Fibroblast of skin of right quadriceps (primary cell): ENCODE results near the gene FGF12.

ENCODE experiments used
- DNase-seq: peaks from one replicate; pipeline ENCODE4 v3.0.0-alpha.2; 2013

Gene FGF12

DNA sequence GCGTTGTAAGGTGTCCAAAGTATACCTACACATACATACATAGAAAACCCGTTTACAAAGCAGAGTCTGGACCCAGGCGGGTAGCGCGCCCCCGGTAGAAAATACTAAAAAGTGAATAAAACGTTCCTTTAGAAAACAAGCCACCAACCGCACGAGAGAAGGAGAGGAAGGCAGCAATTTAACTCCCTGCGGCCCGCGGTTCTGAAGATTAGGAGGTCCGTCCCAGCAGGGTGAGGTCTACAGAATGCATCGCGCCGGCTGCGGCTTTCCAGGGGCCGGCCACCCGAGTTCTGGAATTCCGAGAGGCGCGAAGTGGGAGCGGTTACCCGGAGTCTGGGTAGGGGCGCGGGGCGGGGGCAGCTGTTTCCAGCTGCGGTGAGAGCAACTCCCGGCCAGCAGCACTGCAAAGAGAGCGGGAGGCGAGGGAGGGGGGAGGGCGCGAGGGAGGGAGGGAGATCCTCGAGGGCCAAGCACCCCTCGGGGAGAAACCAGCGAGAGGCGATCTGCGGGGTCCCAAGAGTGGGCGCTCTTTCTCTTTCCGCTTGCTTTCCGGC is 318.6 kb downstream of the FGF12 start:
- DNase-seq, result no peak

DNA sequence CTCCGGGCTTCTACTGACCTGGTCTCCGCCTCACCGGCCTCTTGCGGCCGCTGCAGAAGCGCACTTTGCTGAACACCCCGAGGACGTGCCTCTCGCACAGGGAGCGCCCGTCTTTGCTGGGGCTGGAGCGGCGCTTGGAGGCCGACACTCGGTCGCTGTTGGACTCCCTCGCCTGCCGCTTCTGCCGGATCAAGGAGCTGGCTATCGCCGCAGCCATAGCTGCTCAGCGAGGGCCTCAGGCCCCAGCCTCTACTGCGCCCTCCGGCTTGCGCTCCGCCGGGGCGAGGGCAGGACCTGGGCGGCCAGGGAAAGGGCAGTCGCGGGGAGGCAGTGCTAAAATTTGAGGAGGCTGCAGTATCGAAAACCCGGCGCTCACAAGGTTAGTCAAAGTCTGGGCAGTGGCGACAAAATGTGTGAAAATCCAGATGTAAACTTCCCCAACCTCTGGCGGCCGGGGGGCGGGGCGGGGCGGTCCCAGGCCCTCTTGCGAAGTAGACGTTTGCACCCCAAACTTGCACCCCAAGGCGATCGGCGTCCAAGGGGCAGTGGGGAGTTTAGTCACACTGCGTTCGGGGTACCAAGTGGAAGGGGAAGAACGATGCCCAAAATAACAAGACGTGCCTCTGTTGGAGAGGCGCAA is 319.2 kb downstream of the FGF12 start:
- no peak for DNase-seq

- no peak for DNase-seq
Measured at GRCh38 chr3:192399767-192400166, 327.6 kb downstream of the FGF12 start.

DNA sequence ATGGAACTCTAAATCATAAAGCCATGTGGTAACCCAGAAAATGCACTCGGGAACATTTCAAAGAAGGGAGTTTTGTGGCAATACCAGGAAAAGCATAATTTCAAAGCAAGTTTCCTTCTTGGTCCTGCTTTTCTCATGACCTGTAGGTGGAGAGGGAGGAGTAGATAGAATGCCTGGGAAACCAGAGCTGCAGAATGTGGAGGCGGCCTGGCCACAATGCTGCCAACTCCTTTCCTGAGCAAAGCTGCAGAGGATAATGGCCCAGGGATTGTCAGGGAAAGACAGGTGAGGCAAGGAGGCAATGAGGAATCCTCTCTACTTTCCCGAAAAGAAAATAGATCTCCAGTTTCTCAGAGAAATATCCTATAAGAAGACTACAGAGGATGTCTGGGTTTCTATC is 330.3 kb downstream of the FGF12 start:
- no peak for DNase-seq

DNA sequence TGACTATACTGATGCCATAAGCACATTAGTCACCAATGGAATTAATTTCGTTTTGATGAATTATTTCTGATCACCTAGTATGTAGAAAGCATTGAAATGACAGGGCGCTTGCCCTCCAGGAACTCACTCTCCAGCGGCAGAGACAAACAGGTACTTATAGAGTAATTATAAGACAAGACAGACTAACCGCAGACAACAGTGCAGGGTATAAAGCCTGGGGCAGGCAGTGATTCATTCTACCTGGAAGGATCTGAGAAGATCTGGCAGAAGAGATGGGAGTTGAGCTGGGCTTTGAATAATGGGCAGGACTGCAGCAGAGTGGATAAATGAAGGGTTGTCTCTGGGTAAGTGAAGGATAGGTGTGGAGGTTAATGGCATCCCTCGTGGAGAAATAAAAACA is 331.8 kb downstream of the FGF12 start:
- DNase-seq, result no peak

- DNase-seq, result no peak
Measured at GRCh38 chr3:192392986-192393385, 334.4 kb downstream of the FGF12 start.

DNA sequence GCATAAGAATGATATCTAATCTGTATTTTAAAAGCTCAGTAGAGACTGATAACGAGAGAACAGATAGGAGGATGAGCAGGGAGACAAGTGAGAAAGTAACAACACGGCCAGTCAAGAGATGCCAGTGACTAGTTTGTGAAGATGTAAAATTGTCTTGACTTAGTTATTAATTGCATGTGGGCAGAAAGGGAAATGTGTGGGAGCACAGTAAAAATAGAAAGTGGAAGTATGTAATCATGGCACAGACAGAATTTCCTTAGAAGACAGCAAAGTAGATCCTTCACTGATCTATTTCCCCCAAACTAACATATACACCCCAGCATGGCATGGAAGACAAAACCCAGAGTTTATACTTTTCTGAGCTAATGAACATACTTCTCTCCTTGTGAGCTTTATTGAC is 344.5 kb downstream of the FGF12 start:
- no peak for DNase-seq

DNA sequence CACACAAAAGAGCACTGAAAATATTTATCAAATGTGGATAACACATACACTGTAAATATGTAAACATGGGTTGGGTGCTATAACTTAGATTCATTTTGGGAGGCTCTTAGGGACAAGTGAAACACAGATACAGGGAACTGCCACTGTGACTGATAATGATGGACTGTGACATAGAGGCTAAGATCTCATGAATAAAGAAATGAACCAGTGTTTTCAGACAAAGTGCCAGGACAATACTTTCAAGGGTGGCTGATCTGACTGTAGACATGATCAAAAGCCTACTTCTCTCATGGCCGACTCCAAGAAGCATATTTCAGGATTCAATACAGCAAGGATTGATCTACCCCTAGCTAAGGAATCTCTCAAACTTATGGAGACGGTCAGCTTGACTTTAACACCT is 353.8 kb downstream of the FGF12 start:
- no peak for DNase-seq

- no peak for DNase-seq
Measured at GRCh38 chr3:192373032-192373431, 354.3 kb downstream of the FGF12 start.

- DNase-seq, result no peak
Measured at GRCh38 chr3:192372616-192373015, 354.7 kb downstream of the FGF12 start.

DNA sequence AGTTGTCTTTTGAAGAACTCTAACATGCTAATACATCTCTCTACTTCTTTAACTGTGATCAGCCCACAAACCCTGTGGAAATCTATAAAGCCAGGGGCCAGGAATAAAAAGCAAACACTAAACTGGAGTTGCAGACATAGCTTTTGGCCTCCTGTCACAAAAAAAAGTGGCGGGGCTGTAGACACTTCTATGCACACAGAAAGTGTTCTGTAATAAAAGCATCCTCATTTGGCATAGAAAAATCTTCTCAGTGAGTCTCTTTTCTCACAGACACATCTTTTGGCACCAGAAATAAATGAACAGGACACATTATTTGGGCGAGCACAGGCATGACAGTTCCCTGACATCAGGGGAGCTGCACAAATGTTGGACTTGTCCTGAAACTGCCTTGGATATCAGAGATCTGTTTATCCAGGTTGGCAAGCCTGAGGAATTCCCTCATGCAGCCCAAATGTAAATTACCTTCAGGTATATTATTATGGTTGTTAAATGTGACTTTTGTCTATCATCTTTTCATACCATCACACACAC is 355.4 kb downstream of the FGF12 start:
- DNase-seq, result no peak

- DNase-seq, result no peak
Measured at GRCh38 chr3:192367616-192368015, 359.7 kb downstream of the FGF12 start.

DNA sequence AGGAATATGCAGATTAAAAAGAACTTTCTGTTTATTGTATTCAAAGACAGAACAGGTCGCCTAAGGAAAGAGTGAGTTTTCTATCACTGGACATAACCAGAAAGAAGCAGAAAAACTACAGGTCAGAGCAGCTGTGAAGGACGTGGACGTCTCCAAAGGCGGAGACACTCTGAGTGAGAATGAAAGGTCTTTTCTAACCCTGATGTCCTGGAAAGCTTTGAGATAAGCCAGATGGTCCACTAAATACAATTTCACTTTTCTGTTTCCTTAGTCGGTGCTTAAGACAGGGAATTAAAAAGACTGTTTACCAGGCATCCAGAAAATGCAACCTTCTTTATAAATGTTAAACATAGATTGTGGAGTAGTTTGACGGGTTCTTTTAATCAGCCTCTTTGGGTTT is 360.4 kb downstream of the FGF12 start:
- no peak for DNase-seq

DNA sequence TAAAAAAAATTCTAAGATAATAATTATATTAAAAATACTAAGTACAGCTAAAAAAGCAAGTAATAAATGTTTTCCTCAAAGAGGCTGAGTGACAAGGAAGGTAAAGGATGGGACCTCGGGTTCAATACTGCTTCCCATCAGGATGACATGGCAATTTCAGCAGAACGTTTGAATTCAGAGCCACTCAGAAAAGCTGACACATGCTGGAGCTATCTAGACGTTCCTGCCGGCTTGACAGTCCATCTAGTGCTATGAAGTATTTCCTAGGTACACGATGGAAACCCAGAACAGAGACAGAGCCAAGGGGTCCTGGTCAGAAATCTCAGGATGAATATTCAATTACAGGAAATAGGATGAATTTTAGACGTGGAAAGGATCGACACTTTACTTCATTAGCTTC is 361.8 kb downstream of the FGF12 start:
- DNase-seq, result no peak

- no peak for DNase-seq
Measured at GRCh38 chr3:192364316-192364715, 363.0 kb downstream of the FGF12 start.

- DNase-seq, result no peak
Measured at GRCh38 chr3:192354687-192355086, 372.7 kb downstream of the FGF12 start.

- DNase-seq, result no peak
Measured at GRCh38 chr3:192352142-192352541, 375.2 kb downstream of the FGF12 start.

GRCh38 chr3:192351441-192351840 is 375.9 kb downstream of the FGF12 start:
- DNase-seq, result no peak

DNA sequence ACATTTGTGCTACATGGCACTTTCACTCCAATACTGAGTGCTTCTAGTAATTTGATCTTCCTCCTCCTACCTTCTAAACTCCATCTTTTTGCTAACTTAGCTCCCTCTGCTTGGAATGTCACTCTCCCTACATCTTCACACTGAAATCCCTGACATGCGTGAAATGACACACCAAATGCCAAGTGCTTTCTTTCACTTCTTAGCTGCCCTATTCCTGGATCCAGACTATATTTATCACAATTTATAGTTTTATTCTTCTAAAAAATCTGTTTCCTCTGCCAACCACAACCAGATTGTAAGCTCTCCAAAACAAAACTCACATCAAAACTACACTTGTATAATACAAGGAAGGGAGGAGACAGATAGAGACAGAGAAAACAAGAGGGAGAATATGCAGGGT is 387.3 kb downstream of the FGF12 start:
- no peak for DNase-seq

- no peak for DNase-seq
Measured at GRCh38 chr3:192339214-192339613, 388.1 kb downstream of the FGF12 start.

DNA sequence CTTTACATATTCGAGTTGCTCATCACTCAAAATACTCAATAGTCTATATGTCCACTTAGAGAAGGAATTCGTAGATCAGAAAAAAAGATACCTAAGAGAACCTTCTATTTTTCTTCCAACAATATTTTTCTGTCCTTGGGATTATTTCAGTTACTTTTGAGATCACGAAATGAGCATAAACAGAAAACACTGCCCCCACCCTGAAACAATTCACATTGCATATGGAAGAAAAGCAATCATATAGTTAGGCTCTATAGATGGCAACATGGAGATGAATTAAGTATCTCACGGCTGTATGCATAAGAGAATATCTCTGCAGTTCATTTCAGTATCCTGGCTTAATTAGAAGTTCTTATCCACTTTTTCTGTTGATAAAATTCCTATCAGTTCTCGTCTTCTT is 391.1 kb downstream of the FGF12 start:
- DNase-seq, result no peak

- DNase-seq, result no peak
Measured at GRCh38 chr3:192332386-192333291, 394.7 kb downstream of the FGF12 start.

DNA sequence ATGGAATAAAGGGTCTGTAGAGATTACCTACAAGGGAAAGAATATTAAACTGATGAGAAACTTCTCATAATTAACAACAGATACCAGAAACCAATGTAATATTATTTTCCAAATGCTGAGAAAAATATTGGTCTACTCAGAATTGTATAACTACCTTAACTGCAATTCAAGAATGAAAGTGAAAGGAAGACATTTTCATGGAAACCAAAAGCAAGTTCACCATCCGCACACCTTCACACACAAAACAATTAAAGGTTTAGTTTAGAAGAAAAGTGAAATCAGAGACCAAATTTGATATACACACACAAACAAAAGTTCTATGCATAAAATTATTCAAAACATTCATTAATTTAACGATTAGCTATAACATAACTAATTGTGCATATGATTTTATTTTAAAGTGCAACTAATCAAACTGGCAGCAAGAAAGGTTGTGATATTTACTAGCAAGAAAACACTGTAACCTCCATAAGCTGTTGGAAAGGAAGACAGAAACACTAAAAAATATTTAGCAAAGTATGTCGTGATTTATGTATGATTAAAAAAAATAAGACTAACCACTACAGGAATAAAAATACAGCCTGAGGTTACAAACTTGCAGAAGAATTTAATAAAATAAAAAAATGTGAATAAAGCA is 395.5 kb downstream of the FGF12 start:
- no peak for DNase-seq
